Dendritic cell treated with granulocyte-macrophage colony-stimulating factor and Interleukin-4, amounts not matched to agents 40 ng/mL and 50 ng/mL, for 4 days (primary cell): ENCODE measurements around the gene PCBP3.
"Not testable (repeated sequence)": the region's sequence is repeated elsewhere in the genome, so short reads cannot be mapped to it uniquely, and the experiment has no call there.

Experiments
- H3K27ac Mint-ChIP-seq: one replicate; pipeline ENCODE4 v1.8.0; 2022; ENCODE audit warnings: mild to moderate bottlenecking, mixed read lengths
- H3K27me3 Mint-ChIP-seq: one replicate; pipeline ENCODE4 v1.8.0; 2022; ENCODE audit warnings: mild to moderate bottlenecking, mixed read lengths
- H3K36me3 Mint-ChIP-seq: one replicate; pipeline ENCODE4 v1.8.0; 2022; ENCODE audit warnings: low read depth, mixed read lengths
- H3K4me1 Mint-ChIP-seq: one replicate; pipeline ENCODE4 v1.8.0; 2022; ENCODE audit warnings: low read depth, mixed read lengths
- H3K4me3 Mint-ChIP-seq: one replicate; pipeline ENCODE4 v1.8.0; 2022; ENCODE audit warnings: mild to moderate bottlenecking, moderate library complexity, mixed read lengths
- H3K9me3 Mint-ChIP-seq: one replicate; pipeline ENCODE4 v1.8.0; 2022; ENCODE audit warnings: mixed read lengths
- intact Hi-C: fragments of 100-400 bp; cut with micrococcal nuclease; formaldehyde crosslinking; loops from one replicate; pipeline ENCODE4 v1.15.0; 2022

PCBP3 gene

DNA sequence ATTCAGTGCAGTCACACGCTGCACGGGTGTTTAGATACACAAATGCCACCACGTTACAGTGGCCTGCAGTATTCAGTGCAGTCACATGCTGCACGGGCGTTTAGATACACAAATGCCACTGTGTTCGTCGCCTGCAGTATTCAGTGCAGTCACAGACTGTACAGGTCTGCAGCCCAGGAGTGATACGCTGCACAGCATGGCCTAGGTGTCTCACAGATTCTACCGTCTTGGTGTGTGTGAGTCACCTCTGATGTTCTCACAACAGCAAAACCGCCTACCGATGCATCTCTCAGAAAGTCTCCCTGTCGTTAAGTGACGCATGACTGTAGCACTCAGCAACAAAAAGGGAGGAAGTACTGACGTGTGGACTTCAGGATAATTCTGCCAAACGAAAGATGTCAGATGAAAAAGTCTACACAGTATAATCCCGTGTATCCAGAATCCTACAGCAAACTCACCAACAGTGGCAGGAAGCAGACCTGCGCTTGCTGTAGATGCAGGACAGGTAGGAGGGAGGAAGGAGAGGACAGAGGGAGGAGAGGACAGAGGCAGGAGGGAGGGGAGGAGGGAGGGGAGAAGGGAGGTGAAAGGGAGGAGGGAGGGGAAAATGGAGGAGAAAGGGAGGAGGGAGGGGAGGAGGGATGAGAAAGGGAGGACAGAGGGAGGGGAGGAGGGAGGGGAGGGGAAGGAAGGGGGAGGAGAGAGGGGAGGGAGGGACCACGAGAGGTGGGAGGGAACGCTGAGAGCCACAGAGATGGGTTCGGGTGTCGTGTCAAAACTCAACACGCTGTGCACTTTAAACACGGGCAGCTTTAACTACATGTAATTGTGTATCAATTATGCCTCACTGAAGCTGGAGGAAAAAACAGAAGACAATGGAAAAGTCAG is 36.3 kb upstream of the PCBP3 start:
- Mint-ChIP-seq H3K27me3 (peaks cover 14% of the 10 kb centered on the region), H3K4me3 (no peak overlapping the region), H3K27ac (no peak overlapping the region), H3K36me3 (no peaks in the 10 kb centered on the region), H3K9me3 (peaks cover 22% of the 10 kb centered on the region), H3K4me1 (no peaks in the 10 kb centered on the region)
- intact Hi-C loops: no loop called here

DNA sequence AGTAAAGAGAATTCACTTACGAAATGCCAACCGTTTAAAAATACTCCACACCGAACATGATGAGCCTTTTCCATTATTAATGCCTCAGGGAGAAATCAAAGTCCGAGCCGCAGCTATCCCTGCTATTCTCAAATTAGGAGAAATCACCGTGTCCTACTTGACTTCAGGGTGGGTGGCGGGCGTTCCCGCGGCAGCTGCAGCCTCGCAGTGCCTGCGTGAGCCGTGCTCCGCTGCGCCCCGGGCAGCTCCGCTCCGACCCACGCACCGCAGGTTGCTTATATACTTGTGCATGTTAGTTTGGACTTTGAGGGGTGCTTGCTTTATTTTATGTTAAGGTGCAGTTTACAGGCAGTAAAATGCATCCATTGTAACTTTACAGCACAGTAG is 35.6 kb upstream of the PCBP3 start:
- peaks cover 17% of the 10 kb centered on the region for H3K9me3 Mint-ChIP-seq
- H3K27ac Mint-ChIP-seq: no peak overlapping the region
- H3K4me1 Mint-ChIP-seq: no peaks in the 10 kb centered on the region
- H3K27me3 Mint-ChIP-seq: peaks cover 14% of the 10 kb centered on the region
- H3K36me3 Mint-ChIP-seq: no peaks in the 10 kb centered on the region
- no peak overlapping the region for H3K4me3 Mint-ChIP-seq
- intact Hi-C loops: no loop called here

DNA sequence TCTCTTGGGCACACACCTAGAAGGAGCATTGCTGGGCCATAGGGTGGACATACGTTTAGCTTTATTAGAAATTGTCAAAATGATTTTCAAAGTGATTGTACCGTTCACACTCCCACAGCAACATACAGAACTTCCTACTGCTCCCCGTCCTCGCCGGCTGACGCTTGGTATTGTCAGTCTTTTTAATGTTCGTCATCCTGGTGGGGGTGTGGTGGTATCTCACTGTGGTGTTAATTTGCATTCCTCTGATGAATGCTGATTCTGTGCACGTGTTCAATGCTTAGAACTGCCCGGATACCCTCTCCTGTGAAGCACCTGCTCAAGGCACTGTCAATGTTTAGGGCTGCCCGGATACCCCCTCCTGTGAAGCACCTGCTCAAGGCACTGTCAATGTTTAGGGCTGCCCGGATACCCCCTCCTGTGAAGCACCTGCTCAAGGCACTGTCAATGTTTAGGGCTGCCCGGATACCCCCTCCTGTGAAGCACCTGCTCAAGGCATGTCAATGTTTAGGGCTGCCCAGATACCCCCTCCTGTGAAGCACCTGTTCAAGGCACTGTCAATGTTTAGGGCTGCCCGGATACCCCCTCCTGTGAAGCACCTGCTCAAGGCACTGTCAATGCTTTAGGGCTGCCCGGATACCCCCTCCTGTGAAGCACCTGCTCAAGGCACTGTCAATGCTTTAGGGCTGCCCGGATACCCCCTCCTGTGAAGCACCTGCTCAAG is 34.6 kb upstream of the PCBP3 start:
- peaks cover 12% of the 10 kb centered on the region for H3K27me3 Mint-ChIP-seq
- H3K4me1 Mint-ChIP-seq, H3K27ac Mint-ChIP-seq, H3K36me3 Mint-ChIP-seq, H3K9me3 Mint-ChIP-seq, H3K4me3 Mint-ChIP-seq, intact Hi-C loops: not testable (repeated sequence)

DNA sequence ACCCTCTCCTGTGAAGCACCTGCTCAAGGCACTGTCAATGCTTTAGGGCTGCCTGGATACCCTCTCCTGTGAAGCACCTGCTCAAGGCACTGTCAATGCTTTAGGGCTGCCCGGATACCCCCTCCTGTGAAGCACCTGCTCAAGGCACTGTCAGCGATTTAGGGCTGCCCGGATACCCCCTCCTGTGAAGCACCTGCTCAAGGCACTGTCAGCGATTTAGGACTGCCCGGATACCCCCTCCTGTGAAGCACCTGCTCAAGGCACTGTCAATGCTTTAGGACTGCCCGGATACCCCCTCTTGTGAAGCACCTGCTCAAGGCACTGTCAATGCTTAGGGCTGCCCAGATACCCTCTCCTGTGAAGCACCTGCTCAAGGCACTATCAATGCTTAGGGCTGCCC is 33.9 kb upstream of the PCBP3 start:
- H3K9me3 Mint-ChIP-seq, H3K27me3 Mint-ChIP-seq, H3K4me1 Mint-ChIP-seq, H3K36me3 Mint-ChIP-seq, H3K27ac Mint-ChIP-seq, intact Hi-C loops, H3K4me3 Mint-ChIP-seq: not testable (repeated sequence)

DNA sequence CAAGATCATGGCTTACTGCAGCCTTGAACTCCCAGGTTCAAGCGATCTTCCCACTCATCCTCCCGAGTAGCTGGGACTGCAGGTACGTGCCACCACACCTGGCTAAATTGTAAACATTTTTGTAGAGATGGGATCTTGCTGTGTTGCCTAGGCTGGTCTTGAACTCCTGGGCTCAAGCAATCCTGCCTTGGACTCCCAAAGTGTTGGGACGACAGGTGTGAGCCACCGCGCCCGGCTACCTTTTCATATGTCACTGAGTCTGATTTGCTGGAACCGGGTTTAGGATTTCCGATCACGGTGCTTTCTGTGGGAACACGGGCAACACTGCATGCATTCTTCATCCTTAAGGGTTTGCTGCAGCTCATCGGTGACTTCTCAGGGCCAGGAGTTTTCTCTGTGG is 32.2 kb upstream of the PCBP3 start:
- Mint-ChIP-seq H3K9me3 (no peaks in the 10 kb centered on the region), H3K36me3 (no peaks in the 10 kb centered on the region), H3K4me3 (no peak overlapping the region), H3K4me1 (no peaks in the 10 kb centered on the region), H3K27me3 (peaks cover 9% of the 10 kb centered on the region), H3K27ac (no peak overlapping the region)
- intact Hi-C loops: no loop called here

DNA sequence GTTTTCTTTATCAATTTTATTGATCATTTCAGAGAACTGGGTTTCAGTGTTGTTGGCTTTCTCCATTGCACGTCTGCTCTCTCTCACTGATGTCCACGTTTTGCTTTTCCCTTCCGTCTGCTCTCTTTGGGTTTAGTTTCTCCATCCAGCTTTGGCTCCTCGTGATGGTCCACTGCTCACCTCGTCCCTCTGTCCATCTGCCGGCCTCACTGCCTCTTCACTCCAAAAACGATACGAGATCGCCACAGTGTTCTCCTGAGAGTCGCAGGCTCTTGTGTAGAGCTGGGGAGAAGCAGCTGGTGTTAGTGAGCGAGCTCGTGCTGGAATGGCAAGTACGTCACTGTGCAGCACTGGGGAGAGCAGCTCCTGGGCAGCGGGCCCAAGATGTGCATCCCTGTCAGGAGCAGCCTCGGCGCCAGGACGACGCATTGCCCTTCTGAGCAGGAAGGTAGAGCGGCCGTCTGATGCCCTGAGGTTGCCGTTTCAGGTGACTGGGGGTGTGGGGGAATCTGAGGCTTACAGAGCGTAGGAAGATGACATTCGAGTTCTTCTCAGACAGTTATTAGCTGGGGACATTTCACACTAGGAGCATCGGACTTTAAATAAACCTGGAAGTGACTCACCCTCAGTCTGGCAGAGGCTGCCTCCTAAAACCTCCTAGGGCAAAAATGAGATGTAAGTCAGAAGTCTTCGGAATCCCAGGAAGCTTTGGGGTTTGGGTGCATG is 31.4 kb upstream of the PCBP3 start:
- Mint-ChIP-seq H3K36me3 (no peaks in the 10 kb centered on the region), H3K9me3 (no peaks in the 10 kb centered on the region), H3K4me1 (no peaks in the 10 kb centered on the region), H3K27ac (no peak overlapping the region), H3K27me3 (peaks cover 9% of the 10 kb centered on the region), H3K4me3 (no peak overlapping the region)
- intact Hi-C loops: no loop called here

DNA sequence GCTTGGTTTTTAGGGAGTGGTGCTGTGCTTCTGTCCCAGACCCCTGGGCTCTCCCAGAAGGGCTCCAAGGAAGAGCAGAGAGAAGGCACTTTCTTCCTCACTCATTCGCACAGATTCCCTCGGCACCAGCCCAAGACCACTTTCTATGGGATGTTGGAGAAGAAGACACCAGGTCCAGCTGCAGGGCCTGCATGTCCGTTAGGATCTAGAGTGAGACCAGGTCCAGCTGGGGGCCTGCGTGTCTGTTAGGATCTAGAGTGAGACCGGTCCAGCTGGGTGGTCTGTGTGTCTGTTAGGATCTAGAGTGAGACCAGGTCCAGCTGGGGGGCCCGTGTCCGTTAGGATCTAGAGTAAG is 30.9 kb upstream of the PCBP3 start:
- H3K4me1 Mint-ChIP-seq, H3K36me3 Mint-ChIP-seq, H3K27me3 Mint-ChIP-seq, H3K9me3 Mint-ChIP-seq, intact Hi-C loops, H3K4me3 Mint-ChIP-seq, H3K27ac Mint-ChIP-seq: not testable (repeated sequence)

DNA sequence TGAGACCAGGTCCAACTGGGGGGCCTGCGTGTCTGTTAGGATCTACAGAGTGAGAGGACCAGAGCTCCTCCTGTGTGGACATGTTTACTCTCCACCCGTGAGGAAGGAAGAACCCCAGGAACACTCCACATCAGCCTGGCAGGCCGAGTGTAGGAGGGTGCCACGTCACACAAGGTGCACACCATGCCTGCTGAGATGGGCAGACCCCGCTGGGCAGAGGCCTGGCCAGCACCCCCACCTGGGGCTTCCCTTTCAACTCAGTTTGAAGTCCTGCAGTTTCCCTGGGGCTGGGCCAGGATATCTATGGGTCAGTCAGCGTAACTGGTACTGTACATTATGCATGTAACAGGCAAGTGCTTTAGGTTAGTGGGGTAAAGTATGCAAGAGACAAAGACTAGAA is 30.1 kb upstream of the PCBP3 start:
- intact Hi-C loops: no loop called here
- Mint-ChIP-seq H3K9me3 (no peaks in the 10 kb centered on the region), H3K4me3 (no peak overlapping the region), H3K27ac (no peak overlapping the region), H3K27me3 (peaks cover 8% of the 10 kb centered on the region), H3K36me3 (no peaks in the 10 kb centered on the region), H3K4me1 (peaks cover 3% of the 10 kb centered on the region)

DNA sequence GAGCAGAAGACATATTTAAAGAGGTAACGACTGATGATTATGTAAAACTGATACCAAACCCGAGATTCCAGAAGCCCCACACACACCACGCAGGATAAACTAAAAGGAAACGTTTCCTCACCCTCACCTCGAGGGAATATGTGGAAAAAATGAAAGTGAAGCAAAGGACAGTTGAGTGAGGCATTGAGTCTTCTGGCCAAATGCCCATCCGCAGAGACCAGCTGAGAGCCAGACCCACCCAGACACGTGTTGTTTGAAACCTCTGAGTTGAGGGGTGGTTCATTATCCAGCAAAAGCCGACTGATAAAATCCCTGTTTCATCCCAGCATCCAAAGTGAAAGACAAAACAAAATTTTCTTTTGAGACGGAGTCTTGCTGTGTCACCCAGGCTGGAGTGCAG is 29.6 kb upstream of the PCBP3 start:
- H3K4me1 Mint-ChIP-seq: peaks cover 8% of the 10 kb centered on the region
- H3K27ac Mint-ChIP-seq: no peak overlapping the region
- intact Hi-C loops: no loop called here
- no peak overlapping the region for H3K4me3 Mint-ChIP-seq
- H3K27me3 Mint-ChIP-seq: peaks cover 8% of the 10 kb centered on the region
- no peaks in the 10 kb centered on the region for H3K36me3 Mint-ChIP-seq
- peaks cover under 1% of the 10 kb centered on the region for H3K9me3 Mint-ChIP-seq

DNA sequence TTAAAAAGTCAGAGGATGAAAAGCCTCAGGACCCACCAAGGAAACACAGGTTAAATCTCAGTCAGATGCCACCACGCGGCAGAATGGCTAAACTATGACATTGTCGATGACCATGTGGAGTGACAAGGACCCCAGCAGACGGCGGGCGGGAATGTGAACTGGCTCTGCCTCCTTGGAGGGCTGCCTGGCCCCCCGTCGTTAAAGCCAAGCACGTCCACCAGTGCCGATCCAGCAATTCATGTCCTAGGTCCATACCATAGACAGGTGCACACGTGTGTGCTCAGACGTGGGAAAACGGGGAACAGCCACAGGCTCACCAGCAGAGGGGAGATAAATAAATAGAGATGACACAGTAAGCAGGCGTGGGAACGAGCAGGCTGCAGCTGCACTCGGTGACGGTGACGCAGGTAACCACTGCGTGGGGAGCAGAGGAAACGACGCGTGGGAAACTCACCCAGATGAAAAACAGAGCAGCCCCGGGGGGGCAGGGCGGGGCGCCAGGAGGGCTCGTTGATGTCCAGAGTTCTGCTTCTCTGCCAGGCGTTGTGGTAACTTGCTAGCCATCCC is 28.3 kb upstream of the PCBP3 start:
- intact Hi-C loops: no loop called here
- Mint-ChIP-seq H3K27ac (no peak overlapping the region), H3K9me3 (peaks cover 10% of the 10 kb centered on the region), H3K4me3 (no peak overlapping the region), H3K4me1 (peaks cover 8% of the 10 kb centered on the region), H3K27me3 (peaks cover 9% of the 10 kb centered on the region), H3K36me3 (no peaks in the 10 kb centered on the region)

DNA sequence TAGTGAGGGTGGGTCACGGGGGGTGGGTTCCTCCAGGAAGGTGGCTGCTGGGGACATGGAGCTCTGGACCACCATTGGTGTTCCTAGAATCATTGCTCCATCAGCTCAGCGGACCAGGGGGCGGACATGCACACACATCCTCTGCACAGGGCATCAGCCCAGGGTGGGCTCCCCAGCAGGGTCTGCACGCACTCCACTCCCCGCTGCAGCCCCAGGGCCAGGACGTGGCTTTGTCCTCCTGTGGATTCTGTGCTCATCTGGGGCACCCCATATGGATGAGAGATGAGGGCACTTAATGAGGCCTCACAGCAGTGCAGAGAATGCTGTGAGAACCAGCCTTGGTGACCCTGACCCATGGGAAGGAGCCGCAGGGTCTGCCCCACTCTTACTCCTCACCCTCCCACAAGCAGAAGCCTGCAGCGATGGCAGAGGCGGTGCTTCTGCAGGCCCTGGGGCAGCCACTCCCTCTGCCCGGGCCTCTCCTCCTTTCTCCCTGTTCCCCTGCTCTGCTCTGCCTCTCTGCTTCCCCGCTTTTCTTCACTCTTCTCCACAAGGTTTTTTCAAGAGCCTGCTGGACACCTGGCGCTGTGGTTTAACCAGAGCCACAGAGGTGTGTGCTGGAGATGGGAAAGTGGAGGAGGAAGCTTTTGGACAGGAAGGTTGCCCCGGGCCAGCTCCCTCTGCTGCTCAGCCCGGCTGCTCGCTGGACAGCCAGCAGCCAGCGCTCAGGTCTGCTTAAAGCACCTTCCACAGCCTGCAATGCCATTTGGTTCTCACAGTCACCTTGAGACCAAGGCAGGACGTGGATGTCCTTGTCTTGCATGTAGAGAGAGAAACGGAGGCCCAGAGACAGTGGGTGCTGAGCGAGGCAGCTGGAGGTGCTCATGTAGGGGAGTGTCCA is 26.3 kb upstream of the PCBP3 start:
- H3K9me3 Mint-ChIP-seq: peaks cover 10% of the 10 kb centered on the region
- no peaks in the 10 kb centered on the region for H3K36me3 Mint-ChIP-seq
- peaks cover 4% of the 10 kb centered on the region for H3K27me3 Mint-ChIP-seq
- peaks cover 8% of the 10 kb centered on the region for H3K4me1 Mint-ChIP-seq
- intact Hi-C loops: no loop called here
- H3K4me3 Mint-ChIP-seq: no peak overlapping the region
- H3K27ac Mint-ChIP-seq: no peak overlapping the region

DNA sequence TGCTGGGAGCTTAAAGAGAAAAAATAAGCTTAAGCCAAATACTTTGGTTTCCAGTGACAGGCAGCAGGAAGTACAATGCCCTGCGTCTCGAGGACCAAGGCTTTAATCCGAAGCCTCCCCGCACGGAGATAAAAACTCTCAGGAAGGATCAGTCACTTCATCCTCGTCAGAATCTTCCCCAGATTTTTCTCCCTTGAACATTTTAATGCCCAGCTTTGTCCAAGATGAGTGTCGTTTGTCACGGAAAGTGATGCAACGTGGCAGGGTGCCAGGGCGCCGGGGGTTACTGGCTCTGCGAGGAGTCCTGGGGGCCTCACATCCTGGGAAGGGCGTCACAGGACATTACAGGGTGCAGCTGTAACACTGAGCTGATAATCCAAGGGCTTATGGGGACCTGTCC is 25.2 kb upstream of the PCBP3 start:
- intact Hi-C loops: no loop called here
- Mint-ChIP-seq H3K36me3 (no peaks in the 10 kb centered on the region), H3K9me3 (peaks cover 10% of the 10 kb centered on the region), H3K27me3 (peaks cover 4% of the 10 kb centered on the region), H3K27ac (no peak overlapping the region), H3K4me1 (peaks cover 8% of the 10 kb centered on the region), H3K4me3 (no peak overlapping the region)

DNA sequence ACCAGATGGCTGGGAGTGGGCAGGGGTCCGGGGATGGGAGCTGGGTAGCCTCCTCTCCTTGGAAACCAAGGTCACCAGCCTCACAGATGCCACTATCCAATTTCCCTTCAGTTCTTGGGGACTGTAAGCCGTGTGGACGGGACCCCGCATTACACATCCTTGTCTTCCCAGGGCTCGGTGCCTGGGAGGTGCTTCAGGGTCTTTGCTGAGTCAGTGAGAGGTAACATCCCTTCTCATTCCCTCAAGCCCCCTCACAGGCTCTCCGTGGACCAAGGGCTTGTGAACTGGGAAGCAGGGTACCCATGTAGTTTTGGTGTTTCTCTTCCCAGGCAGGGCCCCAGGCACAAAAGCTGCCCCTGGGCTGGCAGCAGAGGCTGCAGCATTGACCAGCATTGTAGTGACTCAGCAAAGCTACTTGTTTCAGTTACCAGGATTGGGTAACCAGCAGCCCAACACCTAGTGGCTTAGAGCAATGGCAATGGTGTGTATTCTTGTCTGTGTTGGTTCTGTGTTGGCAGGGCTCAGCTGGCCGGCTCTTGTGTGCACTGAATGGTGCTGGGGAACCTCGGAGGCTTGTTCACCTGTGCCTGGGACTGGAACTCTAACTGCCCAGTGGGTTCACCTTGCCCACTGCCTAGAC is 24.6 kb upstream of the PCBP3 start:
- peaks cover 4% of the 10 kb centered on the region for H3K27me3 Mint-ChIP-seq
- H3K36me3 Mint-ChIP-seq: no peaks in the 10 kb centered on the region
- intact Hi-C loops: no loop called here
- peaks cover 8% of the 10 kb centered on the region for H3K4me1 Mint-ChIP-seq
- H3K4me3 Mint-ChIP-seq: no peak overlapping the region
- H3K9me3 Mint-ChIP-seq: peaks cover 10% of the 10 kb centered on the region
- H3K27ac Mint-ChIP-seq: no peak overlapping the region
